HCT116 (cell line): Measurements from ENCODE around the gene EPHA10.

Experiments
- CTCF ChIP-seq, 3 experiments: fragments of 200-600 bp in 1 of 3; sonication (generic) in 1 of 3; IDR thresholded peaks in 2 of 3; conservative IDR thresholded peaks in 1 of 3; 2 replicates each; pipeline ENCODE4 v1.5.1; 2012 to 2017; ENCODE audit warnings: low read depth in 2 of 3, low read length in 2 of 3, antibody characterized with exemption in 1 of 3, borderline replicate concordance in 1 of 3, control low read depth in 1 of 3, mild to moderate bottlenecking in 1 of 3, mixed read lengths in 1 of 3, mixed run types in 1 of 3, moderate library complexity in 1 of 3; ENCODE audit not compliant: insufficient read depth in 1 of 3
- MAX ChIP-seq: IDR thresholded peaks from 2 replicates; pipeline ENCODE4 v1.6.1; 2012
- POLR2A ChIP-seq: IDR thresholded peaks from 2 replicates; pipeline ENCODE4 v1.7.0; 2011; ENCODE audit warnings: borderline replicate concordance; ENCODE audit not compliant: insufficient read depth, insufficient read length; ENCODE audit errors: extremely low read depth
- POLR2AphosphoS5 ChIP-seq: IDR thresholded peaks from 2 replicates; pipeline ENCODE4 v1.6.1; 2011; ENCODE audit warnings: mild to moderate bottlenecking, low read depth, low read length, moderate library complexity
- REST ChIP-seq: IDR thresholded peaks from 2 replicates; pipeline ENCODE4 v1.6.1; 2012; ENCODE audit warnings: low read depth
- SRF ChIP-seq: IDR thresholded peaks from 2 replicates; pipeline ENCODE4 v1.6.1; 2012; ENCODE audit warnings: low read depth
- ZNF274 ChIP-seq: fragments of 200-500 bp; sonication (Bioruptor generic); IDR thresholded peaks from 2 replicates; pipeline ENCODE4 v1.6.1; 2014; ENCODE audit warnings: mild to moderate bottlenecking, low read depth, low read length, inconsistent platforms

- TF ChIP-seq POLR2AphosphoS5 (no peak), CTCF (IDR thresholded peaks at IDR 0.05 in 2 of 3, conservative IDR thresholded peaks at IDR 0.05 in 1 of 3; ENCODE audit: borderline replicate concordance in 1 of 3, insufficient read depth in 1 of 3, low read depth in 2 of 3, low read length in 2 of 3) (no peak), POLR2A (no peak), MAX (no peak), REST (no peak), ZNF274 (no peak), SRF (no peak)
Observed at GRCh38 chr1:37726751-37727585, 38.0 kb downstream of the EPHA10 start.
